Measurements from ENCODE around the gene SEMA5A. TPM values are rescaled to one million over a fixed set of nuclear protein-coding genes. Genes with fewer than 3 reads are reported as not detected.

The SEMA5A gene
- total RNA-seq, 1 donor from 2014 or later: 189 TPM

DNA sequence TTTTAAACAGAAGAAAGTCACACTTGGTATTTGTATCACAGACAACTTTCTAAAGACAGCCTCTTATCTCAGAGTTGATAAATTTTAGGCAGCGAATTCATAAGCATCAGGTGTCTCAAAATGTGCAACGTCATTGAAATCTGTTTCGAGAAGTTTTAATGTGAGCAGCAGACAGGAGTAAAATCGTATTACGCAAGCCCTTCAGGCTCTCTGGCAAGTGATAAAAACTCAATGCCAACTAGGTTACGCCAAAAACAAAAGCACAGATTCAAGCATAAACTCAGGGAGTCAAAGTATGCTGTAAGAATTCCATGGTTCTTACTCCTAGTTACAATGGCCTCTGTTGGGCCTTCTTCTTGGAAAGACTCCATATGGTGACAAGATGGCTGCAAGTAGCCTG lies 244.7 kb downstream of the SEMA5A start:
- no peak for DNase-seq (ENCODE audit: extremely low spot score, unreplicated experiment)
- H3K27me3 Mint-ChIP-seq (ENCODE audit: unreplicated experiment): no peaks in the 10 kb centered on the region
- H3K9me3 Mint-ChIP-seq (ENCODE audit: unreplicated experiment): no peaks in the 10 kb centered on the region
- H3K4me3 Mint-ChIP-seq (ENCODE audit: unreplicated experiment): no peak overlapping the region
- no peaks in the 10 kb centered on the region for H3K4me1 Mint-ChIP-seq (ENCODE audit: unreplicated experiment)
- no peak overlapping the region for H3K27ac Mint-ChIP-seq (ENCODE audit: unreplicated experiment)
- no peak for TF ChIP-seq CTCF (IDR thresholded peaks at IDR 0.05)
- peaks cover 18% of the 10 kb centered on the region for H3K36me3 Mint-ChIP-seq (ENCODE audit: unreplicated experiment)

DNA sequence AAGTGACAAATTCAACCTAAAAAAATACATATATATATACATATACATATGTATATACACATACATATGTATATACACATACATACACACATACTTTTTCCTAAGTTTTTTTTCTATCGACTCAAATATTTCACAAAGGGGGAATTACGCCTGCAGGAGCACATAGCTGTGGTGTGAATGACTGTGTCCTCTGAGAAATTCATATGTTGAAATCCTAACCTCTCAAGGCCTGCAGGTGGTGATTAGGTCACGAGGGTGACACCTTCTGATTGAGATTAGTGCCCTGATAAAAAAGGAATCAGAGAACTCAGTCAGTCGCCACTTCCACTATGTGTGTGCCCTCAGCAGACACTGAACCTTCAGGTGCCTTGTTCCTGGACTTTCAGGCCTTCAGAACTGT lies 248.7 kb downstream of the SEMA5A start:
- Mint-ChIP-seq H3K4me1 (ENCODE audit: unreplicated experiment) (peaks cover 7% of the 10 kb centered on the region), H3K36me3 (ENCODE audit: unreplicated experiment) (peaks cover 20% of the 10 kb centered on the region), H3K27me3 (ENCODE audit: unreplicated experiment) (no peaks in the 10 kb centered on the region), H3K4me3 (ENCODE audit: unreplicated experiment) (no peak overlapping the region), H3K9me3 (ENCODE audit: unreplicated experiment) (no peaks in the 10 kb centered on the region), H3K27ac (ENCODE audit: unreplicated experiment) (no peak overlapping the region)
- no peak for DNase-seq (ENCODE audit: extremely low spot score, unreplicated experiment)
- no peak for TF ChIP-seq CTCF (IDR thresholded peaks at IDR 0.05)

DNA sequence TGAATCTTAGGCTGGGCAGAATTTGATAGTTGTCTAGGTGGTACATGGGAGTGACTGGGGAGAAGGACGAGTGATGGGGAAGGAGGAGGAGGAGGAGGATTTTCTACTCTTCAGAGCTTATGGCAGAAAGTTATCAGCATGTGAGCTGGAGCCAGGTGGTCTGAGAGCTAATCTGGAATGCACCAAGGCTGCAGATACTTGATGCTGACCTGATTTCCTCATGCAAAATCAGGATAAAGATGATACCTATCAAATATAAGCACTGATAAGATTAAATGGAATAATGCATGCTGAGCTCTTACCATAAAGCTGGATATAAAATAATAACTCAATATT lies 250.4 kb downstream of the SEMA5A start:
- H3K4me1 Mint-ChIP-seq (ENCODE audit: unreplicated experiment): peaks cover 7% of the 10 kb centered on the region
- H3K36me3 Mint-ChIP-seq (ENCODE audit: unreplicated experiment): peaks cover 24% of the 10 kb centered on the region
- no peak overlapping the region for H3K27ac Mint-ChIP-seq (ENCODE audit: unreplicated experiment)

GRCh38 chr5:9294793-9295465 lies 250.9 kb downstream of the SEMA5A start:
- Mint-ChIP-seq H3K4me3 (ENCODE audit: unreplicated experiment) (no peak overlapping the region), H3K27ac (ENCODE audit: unreplicated experiment) (no peak overlapping the region), H3K4me1 (ENCODE audit: unreplicated experiment) (peaks cover 7% of the 10 kb centered on the region), H3K36me3 (ENCODE audit: unreplicated experiment) (peaks cover 19% of the 10 kb centered on the region), H3K27me3 (ENCODE audit: unreplicated experiment) (no peaks in the 10 kb centered on the region), H3K9me3 (ENCODE audit: unreplicated experiment) (no peaks in the 10 kb centered on the region)
- TF ChIP-seq CTCF (IDR thresholded peaks at IDR 0.05): no peak
- no peak for DNase-seq (ENCODE audit: extremely low spot score, unreplicated experiment)

More for the DNA sequence above, 250.4 kb downstream of the SEMA5A start:
- H3K4me3 Mint-ChIP-seq (ENCODE audit: unreplicated experiment): no peak overlapping the region
- H3K27me3 Mint-ChIP-seq (ENCODE audit: unreplicated experiment): no peaks in the 10 kb centered on the region
- H3K9me3 Mint-ChIP-seq (ENCODE audit: unreplicated experiment): no peaks in the 10 kb centered on the region
- no peak for TF ChIP-seq CTCF (IDR thresholded peaks at IDR 0.05)
- no peak for DNase-seq (ENCODE audit: extremely low spot score, unreplicated experiment)

DNA sequence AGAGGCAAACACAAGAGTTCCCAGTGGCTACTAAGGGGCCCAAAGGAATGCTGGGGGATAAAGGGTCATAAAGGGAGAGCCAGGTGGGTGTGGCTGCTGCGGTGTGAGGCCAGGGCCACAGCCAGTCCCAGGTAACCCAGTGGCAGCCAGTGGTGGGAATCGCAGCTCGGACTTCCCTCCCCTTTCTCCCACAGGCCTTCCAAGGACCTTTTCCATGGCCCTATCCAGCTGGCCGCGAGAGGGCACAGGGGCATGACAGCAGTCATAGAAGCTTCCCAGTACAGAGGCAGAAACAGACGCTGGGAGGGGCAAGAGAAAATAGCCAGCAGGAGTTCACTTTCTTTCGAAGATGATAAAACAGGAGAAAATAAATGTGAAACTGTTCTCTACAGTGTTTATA lies 257.6 kb downstream of the SEMA5A start:
- H3K4me3 Mint-ChIP-seq (ENCODE audit: unreplicated experiment): no peak overlapping the region
- no peaks in the 10 kb centered on the region for H3K27me3 Mint-ChIP-seq (ENCODE audit: unreplicated experiment)
- no peak for TF ChIP-seq CTCF (IDR thresholded peaks at IDR 0.05)
- no peak for DNase-seq (ENCODE audit: extremely low spot score, unreplicated experiment)
- no peaks in the 10 kb centered on the region for H3K9me3 Mint-ChIP-seq (ENCODE audit: unreplicated experiment)
- peak overlapping the region; percentile 77 for H3K27ac Mint-ChIP-seq (ENCODE audit: unreplicated experiment)
- peaks cover 35% of the 10 kb centered on the region for H3K4me1 Mint-ChIP-seq (ENCODE audit: unreplicated experiment)
- peaks cover 11% of the 10 kb centered on the region for H3K36me3 Mint-ChIP-seq (ENCODE audit: unreplicated experiment)
